Gastroesophageal sphincter (tissue), 4 donors: ENCODE data around the gene KCMF1. TPM values are rescaled to one million over a fixed set of nuclear protein-coding genes. Genes with fewer than 3 reads are reported as not detected.

Experiments
- ATAC-seq: fragments of 150-250 bp; one replicate; pipeline ENCODE4 v1.9.1; 2016; ENCODE audit warnings: mild to moderate bottlenecking, moderate library complexity
- H3K27ac ChIP-seq, 4 donors: fragments of 200-600 bp; sonication (generic) in 3 of 4; 1 replicate in 3 of 4; 2 replicates in 1 of 4; pipeline ENCODE4 v1.5.1; 2016 to 2019
- H3K27me3 ChIP-seq: fragments of 200-600 bp; sonication (generic); one replicate; pipeline ENCODE4 v1.5.1; 2019
- H3K36me3 ChIP-seq, 2 donors: fragments of 200-600 bp; sonication (generic); one replicate each; pipeline ENCODE4 v1.5.1; 2019; ENCODE audit warnings: control low read depth in 1 of 2
- H3K4me1 ChIP-seq, 3 donors: fragments of 200-600 bp; sonication (generic); 1 replicate in 2 of 3; 2 replicates in 1 of 3; pipeline ENCODE4 v1.5.1; 2016 to 2019; ENCODE audit warnings: control low read depth in 2 of 3
- H3K4me3 ChIP-seq, 2 donors: fragments of 200-600 bp; sonication (generic); one replicate each; pipeline ENCODE4 v1.5.1; 2019; ENCODE audit warnings: mild to moderate bottlenecking in 1 of 2, moderate library complexity in 1 of 2
- H3K9me3 ChIP-seq, 3 donors: fragments of 200-600 bp; sonication (generic); one replicate each; pipeline ENCODE4 v1.5.1; 2017 to 2019; ENCODE audit warnings: control low read depth in 2 of 3
- CTCF ChIP-seq, 4 experiments: fragments of 200-600 bp in 2 of 4; fragments of 450-650 bp in 2 of 4; sonication (generic) in 1 of 4; IDR thresholded peaks; one replicate each; pipeline ENCODE4 v1.5.1; 2017 to 2019; ENCODE audit warnings: antibody characterized with exemption in 4 of 4, mild to moderate bottlenecking in 2 of 4, moderate library complexity in 2 of 4
- EP300 ChIP-seq: sonication (generic); formaldehyde crosslinking; IDR thresholded peaks from one replicate; pipeline ENCODE4 v1.6.1; 2017; ENCODE audit warnings: antibody characterized with exemption, mild to moderate bottlenecking
- POLR2A ChIP-seq, 2 donors: fragments of 450-650 bp; IDR thresholded peaks; one replicate each; pipeline ENCODE4 v1.6.1; 2017; ENCODE audit warnings: antibody characterized with exemption in 2 of 2, mild to moderate bottlenecking in 2 of 2, moderate library complexity in 1 of 2
- POLR2AphosphoS5 ChIP-seq: sonication (generic); formaldehyde crosslinking; IDR thresholded peaks from one replicate; pipeline ENCODE4 v1.6.1; 2017; ENCODE audit warnings: antibody characterized with exemption
- WGBS, 2 donors: methylation state at CpG; one replicate each; pipeline ENCODE4 v1.1.5; 2018; ENCODE audit warnings: low coverage in 1 of 2; 5-methylcytosine and 5-hydroxymethylcytosine counted together
- total RNA-seq, 4 donors: library from RNA; depleted of rRNA; stranded (reverse); fragments of >200 nt; gene quantifications; one replicate each; pipeline ENCODE4 v1.1.0, GENCODE V29; 2016

The KCMF1 gene
- total RNA-seq, 4 donors from 2014 or later = 39.4 to 79.1 (median 68.1) TPM

- TF ChIP-seq EP300 (no peak), POLR2AphosphoS5 (no peak), POLR2A (IDR thresholded peaks at IDR 0.05) (no peak), CTCF (IDR thresholded peaks at IDR 0.05) (no peak)
- H3K27ac ChIP-seq = no peak overlapping the region
- H3K4me3 ChIP-seq = no peak overlapping the region
- WGBS, 2 donors = 85 to 88% methylated on average over 4 to 8 of the region's 9 CpGs
- no peaks in the 10 kb centered on the region for H3K27me3 ChIP-seq
- peaks cover 0 to 20% of the 10 kb centered on the region in 2 donors for H3K36me3 ChIP-seq
- H3K4me1 ChIP-seq = peaks cover 6 to 45% (median 11%) of the 10 kb centered on the region in 3 donors
- H3K9me3 ChIP-seq = no peaks in the 10 kb centered on the region
- ATAC-seq = no peak
Observed at GRCh38 chr2:84964406-84965191, 6.4 kb upstream of the KCMF1 start.

GRCh38 chr2:84965192-84965516, 5.8 kb upstream of the KCMF1 start:
- Histone ChIP-seq H3K4me1 (peaks cover 8 to 46% (median 11%) of the 10 kb centered on the region in 3 donors), H3K27me3 (no peaks in the 10 kb centered on the region), H3K36me3 (peaks cover 0 to 20% of the 10 kb centered on the region in 2 donors), H3K27ac (no peak overlapping the region), H3K9me3 (no peaks in the 10 kb centered on the region), H3K4me3 (no peak overlapping the region)
- TF ChIP-seq EP300 (no peak), POLR2A (IDR thresholded peaks at IDR 0.05) (no peak), CTCF (IDR thresholded peaks at IDR 0.05) (no peak), POLR2AphosphoS5 (no peak)
- ATAC-seq = no peak

DNA sequence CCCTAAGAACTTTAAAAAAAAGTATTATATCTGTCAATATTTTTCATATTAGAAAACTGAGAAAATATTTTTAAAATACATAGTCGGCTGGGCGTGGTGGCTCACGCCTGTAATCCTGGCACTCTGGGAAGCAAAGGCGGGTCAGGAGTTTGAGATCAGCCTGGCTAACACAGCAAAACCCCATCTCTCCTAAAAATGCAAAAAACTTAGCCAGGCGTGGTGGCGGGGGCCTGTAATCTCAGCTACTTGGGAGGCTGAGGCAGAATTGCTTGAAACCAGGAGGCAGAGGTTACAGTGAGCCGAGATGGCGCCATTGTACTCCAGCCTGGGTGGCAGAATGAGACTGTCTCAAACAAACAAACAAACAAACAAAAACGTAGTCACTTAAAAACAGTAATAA, 5.1 kb upstream of the KCMF1 start:
- peaks cover 8 to 46% (median 11%) of the 10 kb centered on the region in 3 donors for H3K4me1 ChIP-seq
- H3K4me3 ChIP-seq = no peak overlapping the region
- 67 to 86% methylated on average over 1 to 8 of the region's 9 CpGs for WGBS, 2 donors
- no peak for ATAC-seq
- no peaks in the 10 kb centered on the region for H3K9me3 ChIP-seq
- H3K27ac ChIP-seq = no peak overlapping the region
- no peaks in the 10 kb centered on the region for H3K27me3 ChIP-seq
- TF ChIP-seq POLR2AphosphoS5 (no peak), POLR2A (IDR thresholded peaks at IDR 0.05) (no peak), EP300 (no peak), CTCF (IDR thresholded peaks at IDR 0.05) (no peak)
- H3K36me3 ChIP-seq = peaks cover 0 to 20% of the 10 kb centered on the region in 2 donors

DNA sequence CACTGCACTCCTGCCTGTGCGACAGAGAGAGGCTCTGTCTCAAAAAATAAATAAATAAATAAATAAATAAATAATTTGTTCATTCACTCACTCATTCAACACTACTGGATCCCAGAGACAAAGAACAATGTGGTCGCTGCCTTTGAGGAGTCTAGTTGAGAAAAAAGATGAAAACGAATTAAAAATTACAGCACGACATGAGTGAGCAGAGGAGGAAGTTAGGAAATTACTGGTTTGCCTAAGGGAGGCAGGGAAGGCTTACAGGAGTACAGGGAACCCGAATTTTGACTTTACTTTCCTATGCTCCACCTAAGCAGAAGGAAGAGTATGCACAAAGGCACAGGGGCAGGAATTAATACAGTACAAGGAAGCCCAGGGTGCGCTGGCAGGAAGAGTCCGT, 4.2 kb upstream of the KCMF1 start:
- Histone ChIP-seq H3K4me1 (peaks cover 8 to 46% (median 11%) of the 10 kb centered on the region in 3 donors), H3K4me3 (no peak overlapping the region), H3K27me3 (no peaks in the 10 kb centered on the region), H3K36me3 (peaks cover 0 to 20% of the 10 kb centered on the region in 2 donors), H3K9me3 (no peaks in the 10 kb centered on the region), H3K27ac (no peak overlapping the region)
- TF ChIP-seq CTCF (IDR thresholded peaks at IDR 0.05) (no peak), POLR2AphosphoS5 (no peak), EP300 (no peak), POLR2A (IDR thresholded peaks at IDR 0.05) (no peak)
- ATAC-seq = no peak
- WGBS, 2 donors = 80 to 90% methylated on average over 7 of the region's 7 CpGs
